GM18909 (cell line): ENCODE data around the gene C17orf107.

ENCODE experiments used
- ATAC-seq: cut with Tn5 transposase; IDR thresholded peaks from one replicate; pipeline ENCODE4 v1.9.1; 2021; ENCODE audit warnings: mild to moderate bottlenecking; ENCODE audit not compliant: unreplicated experiment, poor library complexity

C17orf107 gene

DNA sequence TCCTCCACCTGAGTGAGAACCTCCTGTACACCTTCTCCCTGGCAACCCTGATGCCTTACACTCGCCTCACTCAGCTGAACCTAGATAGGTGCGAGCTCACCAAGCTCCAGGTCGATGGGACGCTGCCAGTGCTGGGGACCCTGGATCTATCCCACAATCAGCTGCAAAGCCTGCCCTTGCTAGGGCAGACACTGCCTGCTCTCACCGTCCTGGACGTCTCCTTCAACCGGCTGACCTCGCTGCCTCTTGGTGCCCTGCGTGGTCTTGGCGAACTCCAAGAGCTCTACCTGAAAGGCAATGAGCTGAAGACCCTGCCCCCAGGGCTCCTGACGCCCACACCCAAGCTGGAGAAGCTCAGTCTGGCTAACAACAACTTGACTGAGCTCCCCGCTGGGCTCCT, 33.4 kb downstream of the C17orf107 start:
- no peak for ATAC-seq

DNA sequence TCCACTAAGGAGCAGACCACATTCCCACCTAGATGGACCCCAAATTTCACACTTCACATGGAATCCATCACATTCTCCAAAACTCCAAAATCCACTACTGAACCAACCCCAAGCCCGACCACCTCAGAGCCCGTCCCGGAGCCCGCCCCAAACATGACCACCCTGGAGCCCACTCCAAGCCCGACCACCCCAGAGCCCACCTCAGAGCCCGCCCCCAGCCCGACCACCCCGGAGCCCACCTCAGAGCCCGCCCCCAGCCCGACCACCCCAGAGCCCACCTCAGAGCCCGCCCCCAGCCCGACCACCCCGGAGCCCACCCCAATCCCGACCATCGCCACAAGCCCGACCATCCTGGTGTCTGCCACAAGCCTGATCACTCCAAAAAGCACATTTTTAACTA, 34.3 kb downstream of the C17orf107 start:
- ATAC-seq = no peak

DNA sequence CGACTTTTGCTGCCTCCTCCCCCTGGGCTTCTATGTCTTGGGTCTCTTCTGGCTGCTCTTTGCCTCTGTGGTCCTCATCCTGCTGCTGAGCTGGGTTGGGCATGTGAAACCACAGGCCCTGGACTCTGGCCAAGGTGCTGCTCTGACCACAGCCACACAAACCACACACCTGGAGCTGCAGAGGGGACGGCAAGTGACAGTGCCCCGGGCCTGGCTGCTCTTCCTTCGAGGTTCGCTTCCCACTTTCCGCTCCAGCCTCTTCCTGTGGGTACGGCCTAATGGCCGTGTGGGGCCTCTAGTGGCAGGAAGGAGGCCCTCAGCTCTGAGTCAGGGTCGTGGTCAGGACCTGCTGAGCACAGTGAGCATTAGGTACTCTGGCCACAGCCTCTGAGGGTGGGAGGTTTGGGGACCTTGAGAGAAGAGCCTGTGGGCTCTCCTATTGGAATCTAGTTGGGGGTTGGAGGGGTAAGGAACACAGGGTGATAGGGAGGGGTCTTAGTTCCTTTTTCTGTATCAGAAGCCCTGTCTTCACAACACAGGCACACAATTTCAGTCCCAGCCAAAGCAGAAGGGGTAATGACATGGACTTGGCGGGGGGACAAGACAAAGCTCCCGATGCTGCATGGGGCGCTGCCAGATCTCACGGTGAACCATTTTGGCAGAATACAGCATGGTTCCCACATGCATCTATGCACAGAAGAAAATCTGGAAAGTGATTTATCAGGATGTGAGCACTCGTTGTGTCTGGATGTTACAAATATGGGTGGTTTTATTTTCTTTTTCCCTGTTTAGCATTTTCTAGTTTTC, 35.0 kb downstream of the C17orf107 start:
- ATAC-seq = peak; percentile 47

DNA sequence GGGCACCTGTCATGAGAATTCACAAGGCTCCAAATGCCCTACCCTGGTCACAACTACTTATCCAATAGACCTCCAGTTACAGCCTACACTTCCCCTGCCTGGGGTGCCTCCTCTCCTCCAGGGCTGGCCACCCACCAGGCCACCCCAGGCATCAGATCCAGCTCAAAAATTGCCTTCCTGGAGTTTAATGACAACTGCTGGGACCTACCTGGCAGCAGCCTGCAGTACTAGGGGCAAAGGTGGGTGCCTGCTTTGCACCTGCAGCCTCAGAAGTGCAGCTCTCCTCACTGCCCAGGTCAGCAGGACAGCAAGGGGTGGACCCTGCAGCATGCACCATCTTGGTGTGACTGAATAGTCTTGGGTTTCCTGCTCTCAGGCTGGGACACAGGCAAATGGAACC, 36.3 kb downstream of the C17orf107 start:
- ATAC-seq = no peak

DNA sequence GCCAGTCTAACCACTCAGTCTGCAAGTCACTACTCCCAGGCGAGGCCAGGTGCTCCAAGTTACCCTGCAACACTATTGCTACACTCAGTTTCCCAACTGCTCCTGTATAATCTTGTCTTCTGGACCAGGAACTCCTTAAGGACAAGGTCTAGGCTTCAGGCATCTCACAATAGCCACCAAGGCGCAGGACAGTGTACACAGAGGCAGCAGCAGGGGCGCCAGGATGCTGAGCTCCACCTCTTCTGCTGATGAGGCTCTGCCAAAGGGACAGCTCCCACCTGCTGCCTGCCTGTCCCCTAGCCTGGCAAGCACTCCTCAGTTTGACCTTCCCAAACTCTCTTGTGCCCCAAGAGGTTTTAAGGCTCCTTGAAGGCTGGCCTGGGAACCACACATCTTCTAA, 37.1 kb downstream of the C17orf107 start:
- ATAC-seq = no peak

DNA sequence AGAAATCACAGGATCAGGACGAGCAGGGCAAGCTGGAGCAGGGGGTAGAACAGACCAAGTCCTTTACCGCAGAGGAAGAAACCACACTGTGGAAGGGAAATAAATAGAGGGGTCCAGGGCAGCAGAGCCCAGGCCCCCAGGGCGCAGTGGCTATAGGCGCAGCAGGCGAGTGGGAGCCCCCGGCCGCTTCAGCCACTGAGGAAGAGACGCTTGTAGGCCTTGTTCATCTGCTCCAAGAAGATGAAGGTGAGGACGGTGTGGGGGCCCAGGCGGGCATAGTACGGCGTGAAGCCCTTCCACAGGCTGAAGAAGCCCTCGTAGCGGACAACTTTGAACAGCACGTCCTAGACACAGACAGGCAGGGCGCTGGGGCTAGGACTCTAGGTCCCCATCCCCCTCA, 38.2 kb downstream of the C17orf107 start:
- no peak for ATAC-seq

DNA sequence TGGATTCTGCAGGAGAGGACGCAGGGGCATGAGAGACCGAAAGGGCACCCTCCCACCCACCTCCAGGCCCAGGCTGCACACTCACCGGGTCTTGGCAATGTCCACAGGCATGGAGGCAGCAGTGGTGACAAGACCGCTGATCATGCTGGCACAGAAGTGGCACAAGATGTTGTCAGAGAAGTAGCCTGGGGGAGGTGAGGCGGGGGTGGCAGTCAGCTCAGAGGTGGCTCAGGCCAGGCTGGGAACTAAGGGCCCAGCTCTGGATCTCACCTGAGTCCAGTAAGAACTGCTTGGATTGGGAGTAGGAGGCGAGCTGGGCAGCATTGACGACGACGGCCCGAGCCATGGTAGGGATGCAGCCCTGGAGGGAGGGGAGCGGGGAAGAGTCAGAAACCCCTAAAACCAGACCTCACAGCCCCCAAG, 38.7 kb downstream of the C17orf107 start:
- ATAC-seq = no peak

DNA sequence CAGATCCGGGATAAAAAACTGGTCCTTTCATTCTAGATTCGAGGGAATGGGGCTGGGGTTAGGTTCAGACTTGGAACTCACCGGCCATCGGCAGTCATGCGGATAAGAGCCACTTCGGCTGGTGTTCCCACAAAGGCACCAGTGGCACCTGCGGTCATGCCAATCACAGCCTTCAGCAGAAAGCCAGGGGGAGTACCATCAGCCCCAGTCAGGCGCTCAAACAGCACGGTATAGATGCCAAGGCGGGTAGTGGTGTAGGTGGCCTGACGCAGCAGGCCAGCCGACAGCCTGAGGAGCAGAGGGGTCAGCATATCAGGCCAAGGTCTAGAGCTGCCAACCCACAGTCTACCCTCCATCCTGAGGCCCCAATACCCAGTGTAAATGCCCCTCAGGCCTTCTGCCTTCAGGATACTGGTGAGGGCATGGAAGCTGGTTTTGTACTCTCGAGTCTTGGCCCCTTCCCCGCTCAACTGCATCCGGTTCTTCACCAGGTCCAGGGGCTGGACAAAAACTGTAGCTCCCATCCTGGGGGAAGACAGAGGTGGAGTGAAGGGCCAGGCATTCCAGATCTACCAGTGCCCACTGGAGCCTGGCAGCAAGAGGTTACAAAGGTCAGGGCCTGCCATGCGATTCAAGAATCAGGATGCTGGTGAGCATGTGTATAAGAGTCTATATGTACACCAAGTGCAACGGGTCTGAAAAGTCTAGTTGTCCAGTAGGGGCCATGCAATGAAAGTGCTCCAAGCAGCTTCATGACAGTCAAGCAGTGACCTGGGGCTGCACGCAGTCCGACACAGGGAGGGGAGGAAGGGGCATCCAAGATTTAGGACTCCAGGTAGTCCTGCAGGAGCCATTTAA, 39.6 kb downstream of the C17orf107 start:
- no peak for ATAC-seq

DNA sequence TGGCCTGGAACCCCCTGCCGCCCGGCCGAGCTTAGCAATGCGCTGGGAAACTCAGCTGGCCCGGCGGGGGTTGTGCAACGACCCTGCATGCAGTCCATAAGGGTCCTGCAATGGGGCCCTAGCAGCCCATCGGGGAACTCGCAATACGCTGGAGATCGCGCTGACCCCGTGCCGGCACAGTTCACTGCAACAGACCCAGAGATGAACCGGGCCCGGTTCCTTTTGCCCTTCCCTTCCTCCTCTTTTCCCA, 40.1 kb downstream of the C17orf107 start:
- peak; percentile 17 for ATAC-seq

DNA sequence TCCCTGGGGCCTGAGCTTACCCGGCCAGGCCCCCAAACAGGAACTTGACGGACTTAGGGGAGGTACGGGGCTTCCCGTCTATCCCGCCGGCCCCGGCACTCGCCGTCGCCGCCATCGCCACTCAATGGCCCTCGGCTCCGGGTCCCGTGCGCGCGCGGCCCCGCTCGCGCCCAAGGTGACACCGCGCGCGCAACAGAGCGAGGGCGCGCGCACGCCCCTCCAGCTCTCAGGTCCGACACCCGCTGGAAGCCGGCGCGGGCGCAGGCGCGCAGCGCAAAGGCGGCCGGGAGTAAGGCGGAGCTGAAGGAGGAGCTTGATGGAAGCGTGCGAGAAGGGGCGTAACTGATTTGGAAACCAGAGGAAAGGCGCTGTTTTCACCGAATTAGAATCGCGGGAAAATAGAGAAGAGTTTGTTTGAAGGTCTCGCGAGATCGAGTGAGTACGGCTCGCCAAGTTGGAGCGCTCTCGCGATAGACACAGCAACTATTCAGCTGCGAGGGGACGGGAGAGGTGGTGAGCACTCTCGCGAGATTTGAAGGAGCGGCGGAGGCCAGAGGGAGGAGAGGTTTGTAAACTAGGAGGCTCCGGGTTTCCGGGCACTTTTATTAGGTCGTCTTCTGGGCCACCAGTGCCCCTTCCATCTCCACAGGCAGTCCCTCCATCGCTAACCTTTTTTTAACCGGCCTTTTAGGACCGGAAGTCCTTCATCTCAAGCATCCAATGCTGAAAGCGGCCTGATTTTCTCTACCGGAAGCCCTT, 40.6 kb downstream of the C17orf107 start, which contains the start of the genes RNF167 and SLC25A11:
Gene RNF167 (plus strand): TSS at position 473 of the 759 bp plus-strand sequence. CDS start 642 bp downstream, outside the sequence.
Gene SLC25A11 (minus strand): TSS at position 251 of the 759 bp plus-strand sequence. CDS start 136 bp downstream, at position 115.
- peak; percentile 80 for ATAC-seq

DNA sequence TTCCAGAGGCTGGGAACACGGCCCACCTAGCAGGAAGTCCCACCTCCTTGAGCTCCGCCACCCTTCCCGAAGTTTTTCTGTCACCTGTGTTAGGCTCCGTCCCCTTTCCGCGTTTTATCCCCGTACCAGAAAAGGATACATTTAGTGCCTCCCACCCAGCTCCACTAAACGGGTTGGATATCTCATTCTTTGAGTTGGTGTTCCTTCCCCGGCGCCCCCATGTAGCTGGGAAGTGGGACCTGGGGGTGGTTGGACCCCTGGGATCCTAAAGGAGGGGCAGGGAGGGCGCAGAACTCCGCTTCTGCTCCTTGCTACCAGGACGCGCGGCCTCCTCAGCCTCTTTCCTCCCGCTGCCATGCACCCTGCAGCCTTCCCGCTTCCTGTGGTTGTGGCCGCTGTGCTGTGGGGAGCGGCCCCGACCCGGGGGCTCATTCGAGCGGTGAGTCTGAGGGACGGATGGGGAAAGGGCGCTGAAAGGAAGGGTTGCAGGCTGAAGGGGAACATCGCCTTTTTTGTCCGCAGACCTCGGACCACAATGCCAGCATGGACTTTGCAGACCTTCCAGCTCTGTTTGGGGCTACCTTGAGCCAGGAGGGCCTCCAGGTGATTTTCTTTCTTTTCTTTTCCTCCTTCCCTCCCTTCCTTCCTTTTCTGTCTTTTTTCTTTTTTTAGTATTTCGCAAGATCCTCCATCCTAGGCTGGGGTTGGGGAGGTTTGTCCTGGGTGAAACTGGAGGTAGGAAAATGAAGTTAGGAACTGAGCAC, 41.4 kb downstream of the C17orf107 start:
- no peak for ATAC-seq

DNA sequence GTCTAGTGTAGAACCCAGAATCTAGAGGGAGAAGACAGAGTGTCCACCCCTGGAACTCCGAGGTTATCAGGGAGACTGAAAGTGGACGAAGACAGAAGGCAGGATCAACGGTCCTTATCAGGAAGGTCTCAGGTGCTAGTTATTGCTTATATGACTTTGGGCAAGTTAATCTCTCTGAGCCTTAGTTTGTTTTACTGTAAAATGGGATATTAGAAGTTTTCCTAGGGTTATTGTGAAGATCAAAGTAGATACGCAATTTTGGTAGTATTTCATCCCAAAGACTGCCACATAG, 41.9 kb downstream of the C17orf107 start:
- ATAC-seq = no peak

DNA sequence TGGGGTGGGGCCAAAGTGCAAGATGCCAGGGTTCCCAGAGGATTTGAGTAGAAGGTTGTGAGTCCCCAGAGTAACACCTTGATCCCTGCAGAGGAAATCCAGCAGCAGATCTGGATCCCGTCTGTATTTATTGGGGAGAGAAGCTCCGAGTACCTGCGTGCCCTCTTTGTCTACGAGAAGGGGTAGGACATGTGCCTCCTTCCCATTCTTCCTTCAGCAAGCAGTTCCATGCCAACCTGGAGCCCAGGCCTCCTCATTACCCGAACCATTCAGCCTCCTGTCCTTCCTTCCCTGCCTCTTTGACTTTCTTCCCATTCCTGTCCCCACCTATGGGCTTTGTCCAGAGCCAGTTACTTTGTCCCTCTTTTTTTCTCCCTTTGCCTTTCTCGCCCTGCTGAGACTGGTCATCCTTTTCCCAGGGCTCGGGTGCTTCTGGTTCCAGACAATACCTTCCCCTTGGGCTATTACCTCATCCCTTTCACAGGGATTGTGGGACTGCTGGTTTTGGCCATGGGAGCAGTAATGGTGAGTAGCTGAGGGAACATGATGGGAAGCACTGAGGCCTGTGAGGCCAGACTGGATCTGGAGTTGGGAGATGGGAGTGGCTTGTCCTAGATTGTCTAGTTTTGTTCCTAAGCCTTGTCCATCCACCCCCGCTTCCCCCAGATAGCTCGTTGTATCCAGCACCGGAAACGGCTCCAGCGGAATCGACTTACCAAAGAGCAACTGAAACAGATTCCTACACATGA, 43.6 kb downstream of the C17orf107 start:
- ATAC-seq = no peak

DNA sequence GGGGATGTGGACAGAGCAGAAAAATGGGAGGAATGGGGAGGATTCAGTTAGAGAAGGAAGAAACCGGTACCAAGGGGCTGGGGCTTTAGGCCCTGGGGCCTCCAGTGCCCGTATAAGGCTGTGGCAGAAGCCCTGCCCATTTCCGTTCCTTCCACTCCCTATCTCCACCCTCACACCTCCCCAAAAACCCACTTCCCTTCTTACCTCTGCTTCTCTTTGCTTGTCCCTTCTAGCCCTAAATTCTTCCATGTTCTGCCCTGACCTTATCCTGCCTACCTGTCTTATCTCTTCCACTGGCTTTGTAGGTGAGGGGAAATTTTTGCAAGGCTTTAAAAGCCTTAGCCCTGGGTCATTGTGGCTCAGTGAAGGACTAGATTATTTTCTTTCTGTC, 44.8 kb downstream of the C17orf107 start:
- ATAC-seq = no peak

DNA sequence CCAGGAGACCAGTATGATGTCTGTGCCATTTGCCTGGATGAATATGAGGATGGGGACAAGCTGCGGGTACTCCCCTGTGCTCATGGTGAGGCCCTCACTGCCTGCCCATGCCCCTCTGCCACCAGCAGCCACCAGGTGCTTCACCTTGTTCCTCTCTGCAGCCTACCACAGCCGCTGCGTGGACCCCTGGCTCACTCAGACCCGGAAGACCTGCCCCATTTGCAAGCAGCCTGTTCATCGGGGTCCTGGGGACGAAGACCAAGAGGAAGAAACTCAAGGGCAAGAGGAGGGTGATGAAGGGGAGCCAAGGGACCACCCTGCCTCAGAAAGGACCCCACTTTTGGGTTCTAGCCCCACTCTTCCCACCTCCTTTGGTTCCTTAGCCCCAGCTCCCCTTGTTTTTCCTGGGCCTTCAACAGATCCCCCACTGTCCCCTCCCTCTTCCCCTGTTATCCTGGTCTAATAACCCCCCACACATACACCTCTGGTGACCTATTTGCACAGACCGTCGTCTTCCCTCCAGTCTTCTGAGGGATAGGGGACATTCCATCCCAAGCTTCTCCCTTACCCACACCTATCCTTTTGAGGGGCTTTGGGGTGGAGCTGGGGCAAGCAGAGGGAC, 45.3 kb downstream of the C17orf107 start:
- no peak for ATAC-seq

DNA sequence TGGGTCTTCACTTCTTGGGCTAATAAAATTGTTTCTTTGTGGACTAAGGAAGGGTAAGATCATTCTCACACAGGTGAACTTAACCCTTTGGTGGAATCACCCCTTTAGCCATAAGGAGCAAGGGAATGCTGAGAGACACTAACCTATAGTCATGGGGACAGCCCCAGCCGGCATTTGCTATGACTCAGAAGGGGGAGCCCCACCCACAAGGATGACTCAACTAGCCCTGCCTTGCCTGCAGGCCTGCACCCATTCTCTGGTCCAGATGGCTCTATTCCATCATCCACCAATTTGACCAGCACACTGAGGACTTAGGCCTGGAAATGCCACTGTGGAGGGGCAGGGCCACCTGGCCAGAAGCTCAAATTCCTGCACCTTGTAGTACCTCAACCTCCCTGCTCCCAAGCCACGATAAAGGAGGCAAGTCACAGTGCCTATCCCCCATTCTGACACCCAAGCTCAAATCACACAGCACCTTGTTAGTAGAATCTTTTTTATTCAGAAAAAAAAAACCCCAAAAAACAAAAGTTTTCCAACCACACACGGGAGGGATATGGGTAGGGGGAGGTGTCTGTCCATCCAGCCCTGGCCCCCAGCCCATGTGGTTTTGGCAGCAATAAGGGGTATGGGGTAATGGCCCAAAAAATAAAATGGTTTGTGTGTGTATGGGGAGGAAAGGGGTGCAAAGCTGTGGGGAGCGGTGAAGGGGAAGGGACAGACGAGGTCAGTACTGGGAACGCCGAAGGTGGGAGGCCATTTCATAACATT, 46.0 kb downstream of the C17orf107 start:
- no peak for ATAC-seq

DNA sequence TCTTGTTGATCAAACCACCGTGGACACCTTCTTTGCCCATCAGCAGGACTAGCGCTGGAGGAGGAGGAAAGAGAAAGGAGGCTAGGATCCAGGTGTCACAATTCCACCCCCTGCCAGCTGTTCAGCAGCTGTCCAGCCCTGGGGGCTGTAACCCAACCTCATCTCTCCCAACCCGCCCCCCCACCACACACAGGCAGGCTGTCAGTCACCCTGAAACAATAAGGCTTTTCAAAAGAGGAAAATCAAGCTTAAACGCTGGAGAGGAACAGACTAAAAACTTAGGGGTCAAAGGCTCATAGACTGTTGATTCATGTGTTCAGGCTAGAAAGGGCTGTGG, 46.6 kb downstream of the C17orf107 start:
- ATAC-seq = no peak

DNA sequence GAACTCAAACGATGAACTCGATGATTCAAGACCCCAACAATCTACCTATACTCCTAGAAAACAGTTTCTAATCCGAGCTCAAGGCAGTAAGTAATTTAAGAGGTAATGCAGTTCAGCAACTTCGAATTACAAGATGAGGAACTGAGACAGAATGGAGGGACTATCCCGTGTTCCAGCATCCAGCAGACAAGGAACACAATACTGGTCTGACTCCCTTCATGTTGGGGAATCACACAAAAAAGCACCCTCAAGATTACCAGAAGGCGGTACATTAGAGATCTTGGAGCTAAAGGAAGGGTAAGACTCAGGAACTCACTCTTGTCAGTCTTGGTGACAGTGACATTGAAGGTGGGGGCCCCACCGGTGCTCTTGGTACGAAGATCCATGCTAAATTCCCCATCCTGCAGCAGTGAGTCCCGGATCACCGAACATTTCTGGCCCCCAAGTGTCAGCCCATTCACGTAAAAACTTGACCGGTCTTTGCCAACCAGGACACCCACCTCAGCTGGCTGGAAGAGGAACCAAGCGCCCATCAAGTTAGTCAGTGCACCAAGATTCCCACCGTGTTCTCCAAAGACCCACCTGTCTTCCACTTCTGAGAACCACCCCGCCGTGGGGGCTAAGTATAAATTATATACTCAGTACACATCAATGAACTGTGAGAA, 47.1 kb downstream of the C17orf107 start:
- no peak for ATAC-seq
